Fibroblast of skin of left biceps (primary cell): ENCODE data around the gene RLN1.
"Not testable (repeated sequence)": the region's sequence is repeated elsewhere in the genome, so short reads cannot be mapped to it uniquely, and the experiment has no call there.

Experiments used
- DNase-seq, 2 experiments: peaks; one replicate each; pipeline ENCODE4 v3.0.0-alpha.2; 2013; ENCODE audit warnings: low read depth in 2 of 2

RLN1 gene

GRCh38 chr9:5338992-5339981 is at the start of gene RLN1:
RLN1 (minus strand) TSS chr9:5339876; CDS start chr9:5339746, 130 bp downstream.
- not testable (repeated sequence) for DNase-seq

- DNase-seq = peak; percentile 64 to 72
These were observed 49.5 kb upstream of the RLN1 start for GRCh38 chr9:5389109-5389732.

GRCh38 chr9:5388026-5388819 is 48.5 kb upstream of the RLN1 start:
- peak in 1 of 2 experiments; percentile 9 for DNase-seq

- no peak for DNase-seq
These were observed 44.8 kb upstream of the RLN1 start for GRCh38 chr9:5384436-5384835.

- no peak for DNase-seq
These were observed 42.8 kb upstream of the RLN1 start for GRCh38 chr9:5382479-5382878.

GRCh38 chr9:5375790-5376477 is 36.3 kb upstream of the RLN1 start:
- DNase-seq = no peak

- no peak for DNase-seq
These were observed 35.4 kb upstream of the RLN1 start for GRCh38 chr9:5375091-5375490.

GRCh38 chr9:5364294-5365024 is 24.8 kb upstream of the RLN1 start:
- DNase-seq = no peak

GRCh38 chr9:5361326-5362010 is 21.8 kb upstream of the RLN1 start:
- DNase-seq = no peak

GRCh38 chr9:5360341-5360740 is 20.7 kb upstream of the RLN1 start:
- DNase-seq = no peak

- DNase-seq = no peak
These were observed 17.9 kb upstream of the RLN1 start for GRCh38 chr9:5357431-5358105.

- no peak for DNase-seq
These were observed 16.1 kb upstream of the RLN1 start for GRCh38 chr9:5355817-5356216.

GRCh38 chr9:5355226-5355625 is 15.6 kb upstream of the RLN1 start:
- DNase-seq = no peak

- no peak for DNase-seq
These were observed 14.5 kb upstream of the RLN1 start for GRCh38 chr9:5354184-5354583.

- DNase-seq = no peak
These were observed 13.1 kb upstream of the RLN1 start for GRCh38 chr9:5352637-5353248.

- no peak for DNase-seq
These were observed 3.0 kb downstream of the RLN1 start for GRCh38 chr9:5336688-5337087.

GRCh38 chr9:5331276-5331675 is 8.4 kb downstream of the RLN1 start:
- not testable (repeated sequence) for DNase-seq

- DNase-seq = no peak
These were observed 12.7 kb downstream of the RLN1 start for GRCh38 chr9:5326893-5327548.

GRCh38 chr9:5326187-5326586 is 13.5 kb downstream of the RLN1 start:
- DNase-seq = no peak
